CD4-positive, alpha-beta T cell treated with Interferon alpha-2 for 1 hour (primary cell): ENCODE data around the gene QSOX2.

Experiments used
- DNase-seq, 2 donors: peaks; one replicate each; pipeline ENCODE4 v3.0.0-alpha.2; 2020 to 2022

The QSOX2 gene

DNA sequence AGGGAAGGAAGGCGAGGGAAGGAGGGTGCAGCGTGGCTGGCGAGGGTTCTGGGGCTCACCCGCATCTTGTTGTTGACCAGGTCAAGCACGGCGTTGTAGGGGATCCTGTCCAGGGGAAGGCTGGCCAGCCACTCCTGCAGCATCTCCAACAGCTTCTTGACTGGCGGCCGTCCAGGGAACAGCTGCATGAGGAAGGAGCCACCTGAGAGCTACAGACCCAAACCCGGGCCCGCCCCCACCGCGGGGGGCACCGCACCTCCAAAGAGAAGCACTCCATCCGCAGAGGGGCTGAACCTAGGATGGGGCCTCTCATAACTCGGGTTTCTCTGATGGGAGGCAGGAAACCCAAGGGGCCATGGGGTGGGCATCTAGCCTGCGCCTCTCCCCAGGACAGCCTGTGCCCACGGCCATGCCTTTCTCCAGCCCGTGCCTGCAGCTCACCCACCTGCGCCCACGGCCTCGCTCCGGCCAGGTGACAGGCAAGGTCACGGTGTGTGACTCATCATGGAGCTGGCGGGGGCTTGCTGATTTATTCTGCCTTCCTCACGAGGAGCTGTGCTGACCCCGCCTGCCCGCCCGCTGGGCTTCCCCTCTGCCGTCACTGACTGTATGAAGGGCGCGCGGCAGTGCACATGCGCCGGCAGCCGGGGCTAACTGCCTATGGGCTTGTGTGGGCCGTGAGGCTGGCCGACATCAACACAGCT, 28.9 kb downstream of the QSOX2 start:
- no peak for DNase-seq

DNA sequence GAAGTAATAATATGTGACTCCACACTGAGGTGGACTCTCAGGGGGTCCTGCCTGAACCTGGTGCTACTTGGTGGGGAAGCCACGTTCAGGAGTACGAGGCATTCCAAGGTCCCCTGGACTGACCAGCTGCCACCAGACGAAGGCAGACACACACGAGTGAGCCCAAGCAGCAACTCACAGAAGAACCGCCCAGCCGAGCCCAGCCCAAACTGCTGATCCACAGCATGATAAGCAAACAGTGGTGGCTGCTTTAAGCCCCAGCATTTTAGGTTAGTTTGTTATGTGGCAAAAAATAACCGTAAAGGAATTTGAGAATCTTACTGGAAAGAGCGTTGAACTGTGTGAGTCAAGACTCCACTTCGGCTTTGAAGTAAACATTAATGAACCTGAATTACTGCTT, 31.9 kb downstream of the QSOX2 start:
- no peak for DNase-seq

DNA sequence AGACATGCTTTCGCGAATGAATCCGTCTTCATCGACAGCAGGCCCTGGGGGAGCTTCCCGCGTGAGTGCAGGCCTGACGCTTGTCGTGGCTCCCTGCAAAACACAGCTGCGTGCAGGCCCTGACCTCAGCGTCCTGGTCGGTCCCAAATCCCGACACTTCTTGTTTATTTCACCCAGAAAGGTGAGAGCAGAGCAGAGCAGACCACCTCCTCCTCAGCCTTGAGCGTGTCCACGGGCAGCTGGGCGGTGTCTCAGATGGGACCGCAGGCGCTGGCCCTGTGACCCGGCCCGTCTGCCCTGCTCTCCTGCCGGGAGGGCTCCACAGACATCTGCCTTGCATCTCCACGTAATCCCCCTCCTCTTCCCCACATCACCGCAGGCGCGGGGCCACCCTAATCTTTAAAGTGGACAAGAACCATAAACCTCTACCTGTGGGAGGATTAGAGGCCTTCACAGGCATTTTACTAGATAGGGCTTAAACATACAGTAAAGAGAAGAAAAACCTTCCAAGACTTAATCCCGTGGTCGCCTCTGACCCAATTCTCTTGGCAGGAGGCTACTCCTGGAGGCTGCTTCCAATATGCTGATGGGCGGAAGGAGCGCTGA, 33.2 kb downstream of the QSOX2 start:
- no peak for DNase-seq

DNA sequence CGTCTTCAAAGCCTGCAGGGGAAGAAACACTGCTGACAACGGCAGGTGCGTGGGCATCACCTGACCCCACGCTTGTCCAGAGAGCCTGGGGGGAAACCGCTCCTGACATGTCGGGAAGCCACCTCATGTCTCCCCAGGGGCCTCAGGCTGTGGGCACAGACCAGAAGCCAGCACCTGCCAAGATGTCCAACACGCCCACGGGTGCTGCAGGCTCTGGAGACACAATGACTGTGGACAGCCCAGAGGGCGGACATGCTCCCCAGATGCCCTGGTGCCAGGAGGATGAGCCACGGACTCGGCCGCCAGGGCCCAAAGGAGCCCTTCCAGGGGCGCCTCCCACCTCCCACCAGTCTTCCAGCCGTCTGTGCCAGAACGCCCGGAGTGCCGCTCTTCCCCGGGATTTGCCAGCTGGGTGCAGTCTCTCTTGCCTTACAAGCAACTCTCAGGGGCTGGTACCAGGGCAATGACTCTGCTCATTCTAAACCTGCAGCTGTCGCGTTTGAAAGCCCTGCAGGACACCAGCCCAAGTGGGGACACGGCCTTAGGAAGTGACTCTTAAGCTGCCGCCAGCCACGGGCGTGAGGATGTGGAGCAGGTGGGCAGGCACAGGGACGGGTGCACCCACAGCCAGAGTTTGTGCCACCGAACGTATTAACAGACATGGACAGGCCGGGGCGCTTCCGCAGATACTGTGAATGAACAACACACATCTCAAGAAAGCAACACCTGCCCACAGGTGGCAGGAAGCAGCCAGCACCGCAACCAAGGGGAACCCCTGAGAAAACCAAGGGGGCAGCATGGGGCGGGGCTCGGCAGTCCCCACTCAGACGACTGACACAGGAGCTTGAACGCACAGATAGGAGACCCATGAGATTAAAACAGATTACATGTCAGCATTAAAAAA, 33.9 kb downstream of the QSOX2 start:
- no peak for DNase-seq

DNA sequence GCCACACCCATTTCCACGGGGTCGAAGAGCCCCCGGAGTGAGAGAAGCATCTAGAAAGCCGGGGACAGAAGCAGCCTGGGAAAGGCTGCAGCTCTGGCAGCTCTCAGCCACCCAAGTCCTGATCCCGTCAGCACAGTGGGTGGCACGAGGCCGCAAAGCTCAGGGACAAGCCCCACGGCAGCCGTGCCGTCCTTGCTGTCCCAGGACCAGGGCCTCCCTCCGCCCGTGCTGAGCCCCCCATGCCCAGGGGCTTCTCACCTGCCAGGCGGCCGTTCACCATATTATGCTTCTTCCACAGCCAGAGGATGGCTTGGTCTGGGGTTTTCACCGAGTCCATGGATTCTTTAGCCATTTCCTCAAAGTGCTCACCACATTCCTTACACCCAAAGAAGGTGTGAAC, 34.6 kb downstream of the QSOX2 start:
- no peak for DNase-seq

DNA sequence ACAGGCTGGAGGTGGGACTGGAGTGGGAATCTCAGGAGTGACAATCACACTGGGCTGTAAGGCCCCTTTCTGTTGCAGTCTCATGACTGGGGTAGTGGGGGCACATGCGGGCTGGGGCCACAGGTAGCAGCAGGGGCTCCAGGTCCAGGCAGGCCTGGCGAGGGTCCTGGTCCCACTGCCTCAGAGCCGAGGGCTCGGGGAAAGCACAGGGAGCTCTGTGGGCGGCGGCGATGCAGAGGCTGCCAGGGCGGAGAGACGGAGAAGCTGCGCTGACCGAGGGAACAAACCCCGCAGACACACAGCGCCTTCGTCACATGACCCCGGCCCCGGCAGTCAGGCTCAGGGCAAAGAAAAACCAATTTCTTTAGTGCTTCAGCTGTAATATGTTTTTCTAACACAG, 35.3 kb downstream of the QSOX2 start:
- DNase-seq, result no peak

DNA sequence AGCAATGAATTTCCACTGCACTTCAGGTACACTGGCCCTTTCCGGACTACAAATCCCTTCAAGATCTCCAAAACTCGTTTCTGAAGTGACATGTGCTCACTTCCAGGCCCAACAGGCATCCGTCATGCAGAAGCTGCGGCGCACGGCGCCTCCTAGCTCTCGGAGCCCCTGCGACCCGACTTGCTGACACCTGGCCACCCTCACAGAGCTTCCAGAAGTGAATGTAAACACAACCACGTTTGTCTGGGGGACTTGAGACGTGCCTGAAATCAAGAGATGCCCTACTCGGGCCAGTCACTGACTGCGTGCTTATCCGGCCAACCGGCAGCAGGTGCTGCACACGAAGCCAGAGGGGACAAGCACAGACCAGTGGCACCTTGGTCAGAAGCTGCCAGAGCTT, 35.8 kb downstream of the QSOX2 start:
- no peak for DNase-seq

DNA sequence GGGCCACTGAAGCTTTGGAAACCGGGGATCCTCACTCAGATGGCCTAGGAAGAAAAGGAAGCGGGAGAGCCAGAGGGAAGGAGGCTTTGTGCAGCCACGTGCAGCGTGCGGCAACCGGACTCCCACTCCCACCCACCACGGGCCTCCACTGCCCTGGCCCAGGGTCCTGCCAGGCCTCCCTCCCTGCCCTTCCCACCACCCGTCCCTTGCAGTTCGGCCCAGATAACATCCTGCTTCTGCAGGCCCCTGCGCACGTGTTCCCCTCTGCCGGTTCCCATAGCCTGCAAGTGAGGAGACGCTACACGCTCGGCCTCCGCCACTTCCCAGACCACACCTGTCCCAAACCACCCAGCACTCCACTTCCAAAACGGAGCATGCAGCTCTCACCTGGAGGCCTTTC, 36.4 kb downstream of the QSOX2 start:
- no peak for DNase-seq

DNA sequence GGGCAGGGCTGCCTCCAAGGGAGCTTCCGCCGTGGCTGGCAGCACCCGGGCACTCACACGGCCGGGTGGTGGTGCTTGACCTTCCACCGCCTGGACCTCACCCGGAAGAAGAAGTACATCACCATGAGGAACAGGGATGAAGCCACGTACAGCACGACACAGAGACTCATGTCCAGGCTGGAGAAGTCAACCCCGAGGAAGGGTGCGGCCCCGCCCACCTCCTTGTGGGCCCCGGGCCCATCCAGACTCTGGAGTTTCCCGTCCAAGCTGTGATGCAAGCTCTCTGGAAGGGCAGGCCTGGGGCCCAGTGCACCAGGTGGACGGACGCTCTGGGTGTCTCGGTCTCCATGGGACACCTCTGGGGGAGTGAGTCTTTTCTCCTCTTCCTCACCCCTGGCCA, 36.9 kb downstream of the QSOX2 start:
- no peak for DNase-seq

DNA sequence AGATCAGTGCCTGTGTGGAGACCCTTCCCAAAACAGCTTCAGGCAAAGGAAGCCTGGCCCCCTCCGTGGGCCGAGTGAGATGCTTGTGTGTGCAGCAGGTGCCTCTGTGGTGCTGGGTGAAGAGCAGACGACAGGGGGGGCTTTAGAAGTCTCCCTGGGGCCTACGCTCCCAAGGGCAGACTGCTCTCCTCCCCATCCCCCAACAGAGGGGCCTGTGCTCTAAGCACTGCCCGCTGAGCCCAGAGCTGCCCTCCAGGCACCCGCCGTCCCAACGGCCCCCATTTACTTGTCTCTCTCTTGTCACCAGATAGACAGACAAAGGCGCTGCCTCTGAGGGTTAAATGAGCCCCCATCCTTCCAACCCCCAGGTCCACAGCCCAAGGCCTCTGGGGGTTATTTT, 38.0 kb downstream of the QSOX2 start:
- no peak for DNase-seq

DNA sequence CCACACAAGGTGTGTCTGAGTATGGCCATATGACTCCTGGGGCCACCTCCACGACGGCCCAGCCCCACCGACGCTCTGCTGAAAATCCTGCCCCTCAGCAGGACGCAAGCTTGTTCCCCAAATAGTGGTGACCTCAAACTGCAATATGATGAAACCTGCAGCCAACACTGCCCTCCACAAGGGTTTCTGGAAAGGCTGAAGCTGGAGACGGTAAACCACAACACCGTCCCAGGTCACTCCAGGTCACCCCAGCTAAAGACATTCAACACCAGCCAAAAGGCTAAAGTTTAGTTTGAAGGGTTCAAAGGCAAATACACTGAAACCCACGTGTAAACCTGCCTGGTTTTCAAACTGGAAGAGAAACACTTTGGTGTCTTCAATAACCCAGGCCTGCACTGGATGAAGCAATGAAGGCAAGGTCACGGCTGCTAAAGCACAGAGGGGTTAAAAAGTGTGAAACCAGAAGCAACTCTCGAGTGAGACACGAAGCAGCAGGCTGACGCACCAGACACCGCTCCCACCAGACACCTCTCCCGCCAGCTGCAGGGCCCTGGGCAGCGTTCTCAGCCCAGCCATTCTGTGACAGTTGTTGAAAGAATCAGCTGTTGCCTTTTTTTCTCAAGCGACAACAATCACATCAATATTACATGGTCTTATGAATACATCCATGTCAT, 38.9 kb downstream of the QSOX2 start:
- no peak for DNase-seq

DNA sequence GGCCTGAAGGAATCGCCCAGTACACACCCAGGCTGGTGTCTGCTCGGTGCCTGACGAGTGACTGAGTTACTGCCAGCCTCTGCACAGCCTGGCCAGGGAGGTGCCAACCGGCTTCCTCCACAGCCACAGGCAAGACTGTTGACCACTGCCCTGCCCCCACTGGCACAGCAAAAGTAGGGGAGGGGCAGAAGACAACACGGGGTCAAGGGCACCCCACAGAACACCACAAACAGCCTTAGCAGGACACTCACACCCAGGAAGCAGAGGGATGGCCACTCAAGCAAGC, 40.0 kb downstream of the QSOX2 start:
- no peak for DNase-seq

DNA sequence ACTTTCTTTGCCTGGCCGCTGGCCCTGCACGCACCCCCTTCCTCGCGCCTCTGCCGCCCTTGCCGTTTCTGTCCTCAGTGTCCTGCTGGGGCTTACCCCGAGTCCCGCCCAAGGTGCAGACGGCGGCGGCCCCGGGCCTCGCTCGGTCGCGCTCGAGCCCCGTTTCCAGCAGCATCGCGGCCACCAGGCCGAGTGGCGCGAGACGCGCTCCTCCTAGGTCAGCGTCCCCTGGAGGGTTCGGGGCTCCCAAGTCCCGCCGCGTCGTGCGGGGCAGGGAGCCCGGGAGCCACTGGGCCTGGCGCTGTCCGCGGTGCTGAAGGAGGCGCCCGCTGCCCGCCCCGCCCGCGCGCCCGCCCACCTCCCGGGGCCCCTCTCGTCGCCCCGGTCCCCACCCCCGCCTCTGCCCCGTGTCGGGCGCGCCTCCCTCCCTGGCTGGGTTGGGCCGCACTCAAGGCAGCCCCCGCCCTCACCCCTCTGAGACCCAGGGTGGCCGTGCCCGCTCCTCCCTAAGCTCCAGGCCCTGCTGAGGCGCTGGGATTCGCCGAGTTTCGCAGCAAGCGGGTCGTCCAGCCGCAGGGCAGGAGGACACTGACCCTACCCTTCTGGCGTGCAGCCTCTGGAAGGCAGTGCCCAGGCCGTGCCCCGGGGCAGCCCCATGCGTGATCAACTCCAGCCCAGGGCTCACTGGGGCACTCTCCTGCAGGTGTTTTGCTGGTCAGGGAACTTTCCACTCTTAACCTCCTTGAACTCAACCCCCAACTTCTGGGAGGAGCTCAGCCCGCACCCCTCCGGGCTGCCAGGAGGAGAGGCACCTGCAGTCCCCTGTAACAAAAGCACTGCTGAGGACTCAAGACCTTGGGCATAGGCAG, 40.5 kb downstream of the QSOX2 start, which contains the start of gene LHX3:
TSS of gene LHX3 (minus strand) at position 291 of the 869 bp plus-strand sequence. CDS start at position 175, 116 bp downstream.
- DNase-seq, result peak in 1 of 2 donors; percentile 16

DNA sequence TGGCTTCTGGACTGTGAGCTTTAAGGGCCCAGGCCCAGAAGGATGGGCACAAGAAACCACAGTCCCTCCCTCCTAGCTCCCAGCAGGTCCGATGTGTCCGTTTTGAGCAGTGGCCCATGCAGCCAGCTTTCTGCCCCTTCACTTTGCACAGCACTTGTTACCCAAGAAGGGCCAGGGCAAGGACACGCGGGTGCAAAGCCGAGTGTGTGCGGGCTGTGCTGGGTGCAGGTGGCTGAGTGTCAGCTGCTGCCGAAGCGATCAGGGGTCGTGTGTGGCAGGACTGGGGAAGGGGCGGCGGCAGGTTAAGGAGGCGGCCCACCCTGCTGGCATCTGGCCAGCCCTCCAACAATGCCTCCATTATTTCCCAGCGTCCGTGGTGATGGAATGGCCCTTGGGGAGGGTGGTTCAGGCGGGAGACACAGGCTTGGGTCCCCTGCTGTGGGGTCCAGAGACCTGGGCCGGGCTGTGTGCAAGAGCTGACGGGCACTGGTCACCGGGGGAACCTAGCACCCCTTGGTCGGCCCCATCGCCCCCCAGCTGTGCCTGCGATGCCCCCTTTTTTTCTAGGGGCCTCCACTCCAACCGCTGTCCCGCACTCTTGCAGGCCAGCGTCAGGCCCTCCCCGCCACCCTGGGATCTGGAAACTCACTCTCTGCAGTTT, 41.3 kb downstream of the QSOX2 start:
- DNase-seq, result no peak

DNA sequence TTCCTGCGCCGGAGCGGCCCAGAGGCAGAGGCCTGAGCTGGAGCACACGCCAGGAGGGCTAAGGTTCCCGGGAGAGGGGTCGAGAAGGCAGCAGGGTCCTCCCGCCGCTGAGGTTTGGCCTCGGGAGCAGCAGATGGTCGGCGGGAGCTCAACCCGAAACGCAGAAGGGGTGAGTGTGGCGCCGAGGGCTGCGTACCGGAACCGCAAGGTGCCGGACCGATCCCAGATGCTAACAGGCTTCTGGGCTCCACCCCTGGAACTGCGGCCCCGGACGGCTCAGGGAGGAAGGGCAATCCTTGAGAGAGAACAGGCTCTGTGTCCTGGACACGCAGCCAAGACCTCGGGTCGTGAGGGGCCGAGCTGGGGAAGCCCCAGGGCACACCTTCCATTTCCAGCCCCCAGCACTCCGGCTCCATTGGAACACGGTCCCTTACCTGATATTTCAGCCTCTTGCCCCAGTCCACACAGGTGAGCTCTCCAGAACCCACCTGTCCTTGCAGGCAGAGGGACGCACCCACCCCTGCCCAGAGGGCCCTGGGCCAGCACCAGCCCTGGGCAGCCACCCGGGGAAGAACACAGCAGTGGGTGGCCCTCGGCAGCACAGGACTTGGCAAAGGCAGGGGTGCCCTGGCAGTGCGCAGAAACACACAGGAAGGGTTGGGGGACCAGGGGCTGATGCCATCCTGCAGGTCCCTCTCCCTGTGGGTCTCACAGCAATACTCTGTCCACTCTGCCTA, 42.0 kb downstream of the QSOX2 start:
- no peak for DNase-seq

DNA sequence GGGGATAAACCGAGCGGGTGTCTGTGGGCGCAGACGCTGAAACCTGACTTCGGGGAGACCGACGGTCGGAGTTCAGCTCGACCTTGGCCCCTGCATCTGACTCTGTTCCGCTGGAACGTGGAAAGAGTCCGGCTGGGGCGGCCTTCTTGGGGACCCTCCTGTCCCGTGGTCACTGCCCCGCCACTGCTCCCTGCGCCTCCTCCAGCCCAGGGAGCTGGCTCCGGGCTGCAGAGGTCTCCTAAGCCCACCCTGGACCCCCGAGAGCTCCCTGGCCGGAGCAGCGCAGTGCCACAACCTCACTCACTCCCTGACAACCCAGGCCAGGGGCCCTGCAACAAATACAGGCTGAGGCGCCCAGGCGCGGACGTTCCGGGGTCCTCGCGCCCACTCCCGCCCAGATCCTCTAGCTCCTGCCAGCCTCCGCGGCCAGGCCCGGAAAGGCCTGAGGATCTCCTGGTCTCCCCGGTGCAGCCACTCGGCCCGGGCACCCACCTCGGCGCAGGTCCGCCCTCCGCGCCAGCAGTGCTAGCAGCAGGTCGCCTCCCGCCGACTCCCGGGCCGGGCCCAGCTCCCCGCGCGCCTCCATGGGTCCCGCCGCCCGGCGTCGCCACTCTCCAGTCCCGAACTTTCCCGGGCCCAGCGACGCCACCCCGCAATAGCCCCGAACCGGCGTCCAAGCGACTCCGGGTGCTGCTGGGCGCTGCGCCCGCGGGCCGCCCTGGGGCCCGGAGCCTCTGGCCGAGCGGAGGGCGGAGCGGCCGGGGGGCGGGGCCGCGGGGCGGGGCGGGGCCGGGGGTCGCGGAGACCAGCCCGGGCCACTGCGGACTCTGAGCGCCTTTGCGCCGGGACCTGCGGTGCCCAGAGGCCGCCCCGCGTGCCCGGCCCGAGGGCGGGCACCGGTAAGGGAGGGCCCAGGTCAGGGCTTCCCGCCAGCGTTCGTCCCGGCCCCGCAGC, 42.9 kb downstream of the QSOX2 start:
- no peak for DNase-seq

DNA sequence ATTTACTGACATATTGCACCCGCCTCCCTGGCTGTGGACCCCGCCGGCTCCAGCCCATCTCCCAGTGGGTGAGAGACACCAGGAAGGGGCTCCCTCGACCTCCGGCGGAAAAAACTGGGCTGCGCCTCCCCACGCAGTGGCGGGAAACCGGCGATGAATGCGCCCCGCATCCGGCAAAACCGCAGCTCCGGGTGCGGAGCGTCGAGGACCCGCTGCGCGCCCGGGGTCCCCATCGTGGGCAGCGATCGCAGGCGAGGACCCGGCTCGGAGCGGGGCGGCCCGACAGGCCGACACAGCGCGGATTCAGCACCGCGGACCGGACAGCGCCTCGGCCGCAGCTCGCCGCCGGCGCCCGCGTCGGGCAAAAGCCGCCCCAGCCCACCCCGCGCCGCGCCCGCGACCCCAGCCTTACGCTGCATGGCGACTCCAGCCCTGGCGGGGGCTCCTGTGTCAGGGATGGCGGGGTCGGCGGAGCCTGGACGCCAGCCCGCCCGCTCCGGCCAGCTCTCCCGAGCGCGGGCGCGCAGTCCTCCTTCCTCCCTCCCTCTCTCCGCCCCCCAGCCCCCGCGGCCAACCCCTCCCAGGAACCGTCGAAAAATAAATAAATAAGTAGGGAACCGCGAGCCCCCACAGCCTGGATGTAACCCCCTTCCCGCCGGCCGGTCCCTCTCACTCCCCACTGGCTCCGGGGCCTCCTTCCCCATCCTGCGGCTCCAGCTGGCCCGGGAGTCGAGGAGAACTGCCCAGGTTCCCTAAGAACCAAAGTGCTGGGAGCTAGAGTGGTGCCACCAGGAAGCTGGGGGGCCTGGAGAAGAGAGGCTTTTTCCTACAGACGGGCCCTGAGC, 43.8 kb downstream of the QSOX2 start:
- DNase-seq, result no peak

DNA sequence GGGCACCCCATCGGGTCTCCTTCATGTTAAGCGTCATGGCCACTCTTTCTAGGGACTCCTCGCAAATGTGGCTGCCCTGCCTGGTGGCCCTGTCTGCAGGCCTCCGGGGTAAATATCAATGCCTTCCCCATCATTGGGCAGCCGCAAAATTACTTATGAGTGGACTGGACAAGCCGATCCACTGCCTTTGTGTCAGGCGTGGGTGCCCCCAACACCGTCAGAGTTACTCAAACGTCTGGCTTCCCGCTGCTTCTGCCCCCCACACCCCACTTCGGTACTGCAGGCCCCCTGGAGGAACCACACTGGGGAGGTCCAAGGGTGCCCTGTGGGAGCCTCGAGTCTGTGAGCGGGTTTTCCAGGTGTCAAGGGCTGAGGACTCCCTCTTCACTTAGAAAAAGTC, 44.4 kb downstream of the QSOX2 start:
- no peak for DNase-seq

DNA sequence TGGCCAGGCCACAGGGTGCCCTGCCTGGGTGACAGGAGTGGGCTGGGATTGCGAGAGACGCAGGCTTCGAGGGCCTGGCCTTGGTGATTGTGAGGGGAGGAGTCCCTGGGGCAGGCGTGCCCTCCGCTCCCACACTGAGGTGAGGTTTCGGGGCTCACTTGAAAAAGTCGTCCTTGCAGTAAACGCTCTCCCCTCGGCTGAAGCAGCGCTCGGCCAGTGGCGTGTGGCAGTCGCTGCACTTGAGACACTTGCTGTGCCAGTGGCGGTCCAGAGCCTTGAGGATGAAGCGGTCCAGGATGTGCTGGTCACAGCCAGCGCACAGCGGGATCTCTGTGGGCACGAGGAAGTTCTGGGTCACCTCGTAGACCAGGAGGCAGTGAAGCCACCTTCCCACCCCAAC, 45.2 kb downstream of the QSOX2 start:
- no peak for DNase-seq
